CD14-positive monocyte (primary cell): ENCODE measurements around the gene MBD2. TPM values are rescaled to one million over a fixed set of nuclear protein-coding genes. Genes with fewer than 3 reads are reported as not detected.

Experiments
- DNase-seq, 3 donors: peaks; one replicate each; pipeline ENCODE4 v3.0.0-alpha.2; 2011 to 2022
- H2AFZ ChIP-seq: 2 replicates; pipeline ENCODE4 v1.6.0; 2012; ENCODE audit warnings: mild to moderate bottlenecking, low read depth, low read length, inconsistent platforms; ENCODE audit not compliant: insufficient read depth, poor library complexity, severe bottlenecking
- H3K27ac ChIP-seq, 2 donors: 1 replicate in 1 of 2; 2 replicates in 1 of 2; pipeline ENCODE4 v1.5.1; 2012 to 2013; ENCODE audit warnings: low read length in 2 of 2, control low read depth in 1 of 2, inconsistent platforms in 1 of 2, low read depth in 1 of 2, mild to moderate bottlenecking in 1 of 2
- H3K27me3 ChIP-seq, 2 donors: one replicate each; pipeline versions ENCODE4 v1.6.0 to v1.6.1; 2011 to 2013; ENCODE audit warnings: low read length in 2 of 2; ENCODE audit not compliant: control insufficient read depth in 2 of 2, insufficient read depth in 2 of 2
- H3K36me3 ChIP-seq, 2 donors: replicated peaks in 1 of 2; 1 replicate in 1 of 2; 2 replicates in 1 of 2; pipeline versions ENCODE4 v1.5.1 to v1.6.1; 2012 to 2013; ENCODE audit warnings: low read length in 2 of 2, control low read depth in 1 of 2, inconsistent platforms in 1 of 2, mild to moderate bottlenecking in 1 of 2; ENCODE audit not compliant: insufficient read depth in 2 of 2, control insufficient read depth in 1 of 2
- H3K4me1 ChIP-seq, 2 donors: 1 replicate in 1 of 2; 2 replicates in 1 of 2; pipeline versions ENCODE4 v1.5.1 to v1.6.1; 2012 to 2013; ENCODE audit warnings: low read length in 2 of 2, control low read depth in 1 of 2, inconsistent platforms in 1 of 2, mild to moderate bottlenecking in 1 of 2, moderate library complexity in 1 of 2; ENCODE audit not compliant: insufficient read depth in 2 of 2, control insufficient read depth in 1 of 2
- H3K4me2 ChIP-seq: replicated peaks from 2 replicates; pipeline ENCODE3; 2012; ENCODE audit warnings: low read length, moderate library complexity, mild to moderate bottlenecking; ENCODE audit not compliant: poor library complexity, severe bottlenecking; ENCODE audit errors: extremely low read depth
- H3K4me3 ChIP-seq, 3 experiments: fragments of 200-600 bp in 1 of 3; sonication (generic) in 1 of 3; replicated peaks in 1 of 3; 1 replicate in 2 of 3; 2 replicates in 1 of 3; pipeline ENCODE4 v1.5.1; 2011 to 2013; ENCODE audit warnings: low read length in 3 of 3, mild to moderate bottlenecking in 3 of 3, control low read depth in 2 of 3, low read depth in 2 of 3, inconsistent platforms in 1 of 3, moderate library complexity in 1 of 3
- H3K79me2 ChIP-seq: 2 replicates; pipeline ENCODE4 v1.6.0; 2012; ENCODE audit warnings: mild to moderate bottlenecking, control low read depth, inconsistent platforms, low read length, moderate library complexity; ENCODE audit not compliant: insufficient read depth
- H3K9ac ChIP-seq: 2 replicates; pipeline ENCODE4 v1.6.0; 2017; ENCODE audit warnings: low read length, mild to moderate bottlenecking; ENCODE audit not compliant: insufficient read depth, poor library complexity, severe bottlenecking
- H3K9me3 ChIP-seq, 2 donors: replicated peaks in 1 of 2; 1 replicate in 1 of 2; 2 replicates in 1 of 2; pipeline versions ENCODE4 v1.5.1 to v1.6.1; 2012 to 2013; ENCODE audit warnings: low read length in 2 of 2, control low read depth in 1 of 2; ENCODE audit not compliant: control insufficient read depth in 1 of 2, insufficient read depth in 1 of 2
- H4K20me1 ChIP-seq: 2 replicates; pipeline ENCODE4 v1.6.0; 2012; ENCODE audit warnings: mild to moderate bottlenecking, low read length, control low read depth, moderate library complexity; ENCODE audit not compliant: insufficient read depth
- H3K27ac Mint-ChIP-seq, 7 donors: one replicate each; pipeline ENCODE4 v1.8.0; 2020; ENCODE audit warnings: mild to moderate bottlenecking in 7 of 7, mixed read lengths in 7 of 7, moderate library complexity in 6 of 7, inconsistent platforms in 2 of 7
- H3K27me3 Mint-ChIP-seq, 3 donors: one replicate each; pipeline ENCODE4 v1.8.0; 2021 to 2022; ENCODE audit warnings: low read depth in 3 of 3, mild to moderate bottlenecking in 3 of 3, mixed read lengths in 3 of 3, moderate library complexity in 3 of 3, inconsistent platforms in 1 of 3
- H3K36me3 Mint-ChIP-seq, 2 donors: one replicate each; pipeline ENCODE4 v1.8.0; 2020; ENCODE audit warnings: mixed read lengths in 2 of 2, inconsistent platforms in 1 of 2, mild to moderate bottlenecking in 1 of 2
- H3K4me1 Mint-ChIP-seq: one replicate; pipeline ENCODE4 v1.8.0; 2020; ENCODE audit warnings: mild to moderate bottlenecking, mixed read lengths
- H3K4me3 Mint-ChIP-seq, 2 donors: one replicate each; pipeline ENCODE4 v1.8.0; 2020; ENCODE audit warnings: mild to moderate bottlenecking in 2 of 2, mixed read lengths in 2 of 2, moderate library complexity in 1 of 2
- H3K9me3 Mint-ChIP-seq, 7 donors: one replicate each; pipeline ENCODE4 v1.8.0; 2020 to 2022; ENCODE audit warnings: mixed read lengths in 7 of 7, mild to moderate bottlenecking in 6 of 7, moderate library complexity in 6 of 7, inconsistent platforms in 2 of 7
- WGBS: methylation state at CpG from one replicate; pipeline ENCODE4 v1.1.5; 2013; ENCODE audit warnings: missing lambda C conversion rate; ENCODE audit not compliant: insufficient coverage; 5-methylcytosine and 5-hydroxymethylcytosine counted together
- intact Hi-C, 2 donors: fragments of 100-400 bp; cut with micrococcal nuclease; formaldehyde crosslinking; loops; one replicate each; pipeline versions ENCODE4 v1.15.0 to v1.15.1; 2023
- polyA plus RNA-seq, 3 donors: library from polyadenylated mRNA; depleted of rRNA in 1 of 3; unstranded in 2 of 3; stranded (reverse) in 1 of 3; fragments of 300-500 nt in 2 of 3; fragments of >200 nt in 1 of 3; fragmentation: Illumina TruSeq in 2 of 3; gene quantifications; 1 replicate in 2 of 3; 2 replicates in 1 of 3; pipeline ENCODE4 v1.2.3, GENCODE V29; 2012 to 2021
- TF ChIP-seq, protein P1 (sequence below): fragments of 200-600 bp; IDR thresholded peaks from one replicate; pipeline ENCODE4 v1.8.0; 2022; ENCODE audit warnings: antibody characterized with exemption, mild to moderate bottlenecking

The MBD2 gene
- polyA plus RNA-seq, 3 donors = 11.6 to 64.9 (median 25.2) TPM

DNA sequence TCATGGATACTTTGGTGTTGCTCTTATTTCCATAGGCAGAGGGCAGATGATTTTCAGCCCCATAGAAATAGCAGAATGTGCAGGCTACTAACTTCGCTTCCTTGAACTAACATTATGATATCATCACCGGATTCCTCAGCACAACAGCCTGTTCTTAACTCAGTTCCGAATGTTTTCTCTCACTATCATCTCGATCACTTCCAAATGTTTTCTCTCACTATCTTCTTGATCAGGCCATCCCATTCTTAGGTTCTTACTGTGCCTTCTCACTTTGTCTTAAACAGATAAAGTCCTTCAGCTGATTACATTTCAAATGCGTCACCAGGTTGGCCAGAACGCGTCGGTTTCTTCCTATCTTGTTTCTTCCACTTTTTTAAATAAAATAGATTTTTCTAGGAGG lies 11.4 kb upstream of the MBD2 start:
- Mint-ChIP-seq H3K4me3 (no peak overlapping the region), H3K27ac (no peak overlapping the region), H3K9me3 (no peaks in the 10 kb centered on the region), H3K4me1 (peaks cover 43% of the 10 kb centered on the region), H3K27me3 (no peaks in the 10 kb centered on the region), H3K36me3 (no peaks in the 10 kb centered on the region)
- H3K27ac ChIP-seq = no peak overlapping the region
- H3K27me3 ChIP-seq = no peaks in the 10 kb centered on the region
- no peaks in the 10 kb centered on the region for H3K9me3 ChIP-seq
- H3K4me2 ChIP-seq = no peak overlapping the region
- TF ChIP-seq, protein P1, sequence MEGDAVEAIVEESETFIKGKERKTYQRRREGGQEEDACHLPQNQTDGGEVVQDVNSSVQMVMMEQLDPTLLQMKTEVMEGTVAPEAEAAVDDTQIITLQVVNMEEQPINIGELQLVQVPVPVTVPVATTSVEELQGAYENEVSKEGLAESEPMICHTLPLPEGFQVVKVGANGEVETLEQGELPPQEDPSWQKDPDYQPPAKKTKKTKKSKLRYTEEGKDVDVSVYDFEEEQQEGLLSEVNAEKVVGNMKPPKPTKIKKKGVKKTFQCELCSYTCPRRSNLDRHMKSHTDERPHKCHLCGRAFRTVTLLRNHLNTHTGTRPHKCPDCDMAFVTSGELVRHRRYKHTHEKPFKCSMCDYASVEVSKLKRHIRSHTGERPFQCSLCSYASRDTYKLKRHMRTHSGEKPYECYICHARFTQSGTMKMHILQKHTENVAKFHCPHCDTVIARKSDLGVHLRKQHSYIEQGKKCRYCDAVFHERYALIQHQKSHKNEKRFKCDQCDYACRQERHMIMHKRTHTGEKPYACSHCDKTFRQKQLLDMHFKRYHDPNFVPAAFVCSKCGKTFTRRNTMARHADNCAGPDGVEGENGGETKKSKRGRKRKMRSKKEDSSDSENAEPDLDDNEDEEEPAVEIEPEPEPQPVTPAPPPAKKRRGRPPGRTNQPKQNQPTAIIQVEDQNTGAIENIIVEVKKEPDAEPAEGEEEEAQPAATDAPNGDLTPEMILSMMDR = no peak
- H3K4me1 ChIP-seq = peaks cover 42 to 46% of the 10 kb centered on the region in 2 donors
- WGBS = 83% methylated on average over 3 of the region's 8 CpGs
- no peak overlapping the region for H3K9ac ChIP-seq
- DNase-seq = no peak
- H2AFZ ChIP-seq = no peak overlapping the region
- no peaks in the 10 kb centered on the region for H4K20me1 ChIP-seq
- no peaks in the 10 kb centered on the region for H3K79me2 ChIP-seq
- intact Hi-C loops = no loop called here
- no peaks in the 10 kb centered on the region for H3K36me3 ChIP-seq
- H3K4me3 ChIP-seq = no peak overlapping the region

DNA sequence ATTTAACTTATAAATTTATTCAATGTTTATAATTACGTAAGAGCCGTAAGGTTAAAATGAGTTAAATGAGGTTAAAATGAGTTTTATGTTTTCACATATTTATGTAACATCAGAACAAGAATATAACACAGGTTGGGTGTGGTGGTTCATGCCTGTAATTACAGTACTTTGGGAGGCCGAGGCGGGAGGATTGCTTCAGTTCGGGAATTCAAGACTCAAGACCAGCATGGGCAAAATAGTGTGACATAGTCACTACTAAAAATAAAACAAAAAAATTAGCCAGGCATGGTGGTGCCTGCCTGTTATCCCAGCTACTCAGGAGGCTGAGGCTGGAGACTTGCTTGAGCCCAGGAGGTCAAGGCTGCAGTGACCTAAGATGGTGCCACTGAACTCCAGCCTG lies 9.3 kb upstream of the MBD2 start:
- Histone ChIP-seq H3K4me3 (no peak overlapping the region), H3K4me2 (no peak overlapping the region), H3K4me1 (peaks cover 24 to 25% of the 10 kb centered on the region in 2 donors), H3K36me3 (no peaks in the 10 kb centered on the region), H3K9ac (no peak overlapping the region), H3K27ac (no peak overlapping the region), H3K79me2 (no peaks in the 10 kb centered on the region), H3K9me3 (no peaks in the 10 kb centered on the region), H3K27me3 (no peaks in the 10 kb centered on the region), H2AFZ (no peak overlapping the region), H4K20me1 (no peaks in the 10 kb centered on the region)
- no peak overlapping the region for H3K27ac Mint-ChIP-seq
- no peak overlapping the region for H3K4me3 Mint-ChIP-seq
- peaks cover 0 to 2% (median 1%) of the 10 kb centered on the region in 3 donors for H3K27me3 Mint-ChIP-seq
- H3K36me3 Mint-ChIP-seq = no peaks in the 10 kb centered on the region
- intact Hi-C loops = no loop called here
- peaks cover 26% of the 10 kb centered on the region for H3K4me1 Mint-ChIP-seq
- WGBS = 100% methylated on average over 2 of the region's 5 CpGs
- TF ChIP-seq, protein P1 = no peak
- DNase-seq = no peak
- H3K9me3 Mint-ChIP-seq = no peaks in the 10 kb centered on the region
